H1 (cell line): Measurements from ENCODE around the gene TMEM203. TPM values are rescaled to one million over a fixed set of nuclear protein-coding genes. Genes with fewer than 3 reads are reported as not detected.

Experiments
- CTCF ChIA-PET: fragments of 300-600 bp; sonication (Branson Sonifier 250); formaldehyde crosslinking; loops from one replicate; lab custom pipeline; 2021; ENCODE audit not compliant: partially characterized antibody; lab: Charles Lee
- POLR2A ChIA-PET: fragments of 300-600 bp; sonication (Branson Sonifier 250); formaldehyde crosslinking; loops from one replicate; lab custom pipeline; 2021; ENCODE audit warnings: inconsistent platforms; ENCODE audit not compliant: partially characterized antibody; lab: Charles Lee
- DNase-seq, 2 experiments: peaks; one replicate each; pipeline versions ENCODE4 v3.0.0 to v3.0.0-alpha.2; 2010 to 2022; ENCODE audit warnings: low spot score in 2 of 2, low read depth in 1 of 2, mixed read lengths in 1 of 2
- FAIRE-seq: peaks from 2 replicates; lab custom pipeline; 2011; peaks lifted over from hg19 to GRCh38; lab: Jason Lieb, UNC
- H2AFZ ChIP-seq: 2 replicates; pipeline ENCODE4 v1.8.1; 2012; ENCODE audit warnings: low read length, inconsistent platforms
- H2AK5ac ChIP-seq: 2 replicates; pipeline ENCODE4 v1.6.1; 2013; ENCODE audit warnings: low read depth, low read length
- H2BK120ac ChIP-seq: replicated peaks from 2 replicates; pipeline ENCODE3; 2013; ENCODE audit warnings: low read depth, low read length, inconsistent platforms
- H2BK12ac ChIP-seq: 2 replicates; pipeline ENCODE4 v1.6.1; 2013; ENCODE audit warnings: low read depth, low read length
- H2BK15ac ChIP-seq: 2 replicates; pipeline ENCODE4 v1.6.1; 2013; ENCODE audit warnings: low read length
- H2BK20ac ChIP-seq: 2 replicates; pipeline ENCODE4 v1.6.1; 2013; ENCODE audit warnings: low read length
- H2BK5ac ChIP-seq: 2 replicates; pipeline ENCODE4 v1.6.1; 2013; ENCODE audit warnings: low read depth, low read length
- H3K14ac ChIP-seq: 2 replicates; pipeline ENCODE4 v1.6.1; 2013; ENCODE audit warnings: inconsistent platforms; ENCODE audit not compliant: insufficient read length
- H3K18ac ChIP-seq: 2 replicates; pipeline ENCODE4 v1.6.1; 2013; ENCODE audit warnings: low read length; ENCODE audit errors: extremely low read depth
- H3K23ac ChIP-seq: 2 replicates; pipeline ENCODE4 v1.6.1; 2013; ENCODE audit warnings: inconsistent platforms; ENCODE audit not compliant: insufficient read length
- H3K23me2 ChIP-seq: 2 replicates; pipeline ENCODE4 v1.6.1; 2013; ENCODE audit warnings: low read depth, low read length
- H3K27ac ChIP-seq: 2 replicates; pipeline ENCODE4 v1.6.1; 2011; ENCODE audit warnings: low read depth, low read length, inconsistent platforms
- H3K27me3 ChIP-seq, 4 experiments: replicated peaks in 1 of 4; 1 replicate in 1 of 4; 2 replicates in 3 of 4; pipeline versions ENCODE4 v1.6.1 to v1.8.1; 2011 to 2013; ENCODE audit warnings: low read length in 3 of 4, mild to moderate bottlenecking in 3 of 4, inconsistent platforms in 2 of 4, mixed read lengths in 2 of 4, moderate library complexity in 1 of 4; ENCODE audit not compliant: control insufficient read depth in 3 of 4, insufficient read depth in 3 of 4; ENCODE audit errors: extremely low read depth in 1 of 4
- H3K36me3 ChIP-seq, 4 experiments: 2 replicates each; pipeline versions ENCODE4 v1.6.1 to v1.8.1; 2011 to 2013; ENCODE audit warnings: mild to moderate bottlenecking in 4 of 4, low read length in 3 of 4, moderate library complexity in 2 of 4, control low read depth in 1 of 4, inconsistent platforms in 1 of 4; ENCODE audit not compliant: insufficient read depth in 4 of 4, control insufficient read depth in 2 of 4
- H3K4ac ChIP-seq: replicated peaks from 2 replicates; pipeline ENCODE3; 2013; ENCODE audit warnings: low read length, low read depth, mixed read lengths, inconsistent platforms; ENCODE audit not compliant: insufficient read length
- H3K4me1 ChIP-seq, 4 experiments: replicated peaks in 1 of 4; 1 replicate in 1 of 4; 2 replicates in 3 of 4; pipeline versions ENCODE4 v1.6.1 to v1.8.1; 2011 to 2013; ENCODE audit warnings: low read length in 3 of 4, inconsistent platforms in 2 of 4, mixed read lengths in 1 of 4; ENCODE audit not compliant: insufficient read depth in 4 of 4, control insufficient read depth in 3 of 4
- H3K4me2 ChIP-seq, 2 experiments: 2 replicates each; pipeline versions ENCODE4 v1.6.1 to v1.8.1; 2011 to 2013; ENCODE audit warnings: low read depth in 2 of 2, low read length in 2 of 2, control low read depth in 1 of 2, inconsistent platforms in 1 of 2, mild to moderate bottlenecking in 1 of 2; ENCODE audit not compliant: insufficient read depth in 1 of 2
- H3K4me3 ChIP-seq, 4 experiments: fragments of 200-600, 300-600 bp in 1 of 4; sonication (generic), shearing (Covaris generic), sonication (Bioruptor Twin) in 1 of 4; 2 replicates each; pipeline versions ENCODE4 v1.5.1 to v1.8.1; 2011 to 2016; ENCODE audit warnings: low read length in 4 of 4, low read depth in 3 of 4, control low read depth in 2 of 4, inconsistent platforms in 2 of 4, mild to moderate bottlenecking in 2 of 4, mixed read lengths in 1 of 4, moderate library complexity in 1 of 4; ENCODE audit not compliant: insufficient read depth in 2 of 4; ENCODE audit errors: extremely low read depth in 1 of 4
- H3K56ac ChIP-seq: replicated peaks from 2 replicates; pipeline ENCODE3; 2013; ENCODE audit warnings: low read depth, mild to moderate bottlenecking, mixed read lengths, low read length, inconsistent platforms; ENCODE audit not compliant: insufficient read length
- H3K79me1 ChIP-seq: 2 replicates; pipeline ENCODE4 v1.6.1; 2013; ENCODE audit warnings: low read depth, low read length, control low read depth
- H3K79me2 ChIP-seq, 2 experiments: 2 replicates each; pipeline versions ENCODE4 v1.6.1 to v1.8.1; 2012 to 2013; ENCODE audit warnings: low read length in 2 of 2, mild to moderate bottlenecking in 2 of 2, inconsistent platforms in 1 of 2; ENCODE audit not compliant: insufficient read depth in 2 of 2, control insufficient read depth in 1 of 2
- H3K9ac ChIP-seq, 4 experiments: replicated peaks in 1 of 4; 1 replicate in 1 of 4; 2 replicates in 3 of 4; pipeline versions ENCODE4 v1.6.1 to v1.8.1; 2011 to 2013; ENCODE audit warnings: low read depth in 3 of 4, low read length in 3 of 4, control low read depth in 2 of 4, mild to moderate bottlenecking in 2 of 4, moderate library complexity in 2 of 4, inconsistent platforms in 1 of 4; ENCODE audit errors: extremely low read depth in 1 of 4
- H3K9me3 ChIP-seq, 2 experiments: 2 replicates each; pipeline versions ENCODE4 v1.6.1 to v1.8.1; 2012 to 2013; ENCODE audit warnings: mild to moderate bottlenecking in 2 of 2, moderate library complexity in 2 of 2, control low read depth in 1 of 2, inconsistent platforms in 1 of 2, low read depth in 1 of 2, low read length in 1 of 2, mixed read lengths in 1 of 2; ENCODE audit not compliant: insufficient read depth in 2 of 2
- H4K20me1 ChIP-seq, 2 experiments: replicated peaks in 1 of 2; 2 replicates each; pipeline versions ENCODE3 to v1.8.1; 2011 to 2013; ENCODE audit warnings: inconsistent platforms in 2 of 2, low read length in 2 of 2, mild to moderate bottlenecking in 1 of 2; ENCODE audit not compliant: insufficient read depth in 2 of 2, control insufficient read depth in 1 of 2
- H4K5ac ChIP-seq: 2 replicates; pipeline ENCODE4 v1.6.1; 2013; ENCODE audit warnings: low read length, low read depth, mixed read lengths, inconsistent platforms; ENCODE audit not compliant: insufficient read length
- H4K8ac ChIP-seq: 2 replicates; pipeline ENCODE4 v1.8.0; 2013; ENCODE audit warnings: mild to moderate bottlenecking, moderate library complexity, low read length, inconsistent platforms; ENCODE audit not compliant: insufficient read depth; ENCODE audit errors: extremely low read depth
- H4K91ac ChIP-seq: replicated peaks from 2 replicates; pipeline ENCODE3; 2013; ENCODE audit warnings: low read length, mixed read lengths, inconsistent platforms; ENCODE audit not compliant: insufficient read length
- CHD2 ChIP-seq: IDR thresholded peaks from 2 replicates; pipeline ENCODE4 v1.6.1; 2012; ENCODE audit warnings: low read length, improper control_type of control experiment
- EGR1 ChIP-seq: IDR thresholded peaks from 2 replicates; pipeline ENCODE4 v1.6.1; 2011; ENCODE audit warnings: low read depth, low read length, borderline replicate concordance
- HDAC6 ChIP-seq: IDR thresholded peaks from one replicate; pipeline ENCODE4 v1.7.1; 2012; ENCODE audit warnings: low read depth, mild to moderate bottlenecking, inconsistent platforms, low read length, moderate library complexity
- JUND ChIP-seq: IDR thresholded peaks from 2 replicates; pipeline ENCODE4 v1.6.1; 2011; ENCODE audit warnings: mild to moderate bottlenecking, improper control_type of control experiment, low read length
- TCF12 ChIP-seq: IDR thresholded peaks from 2 replicates; pipeline ENCODE4 v1.6.1; 2011; ENCODE audit warnings: low read depth, mild to moderate bottlenecking, low read length
- WGBS, 2 experiments: shearing (Covaris generic) in 1 of 2; methylation state at CpG; one replicate each; pipeline versions ENCODE4 v1.1.6 to v1.1.7; 2013 to 2015; ENCODE audit warnings: low lambda C conversion rate in 2 of 2, mixed read lengths in 2 of 2, inconsistent platforms in 1 of 2, low coverage in 1 of 2, missing lambda C conversion rate in 1 of 2; ENCODE audit not compliant: insufficient replicate concordance in 2 of 2, insufficient coverage in 1 of 2, insufficient read length in 1 of 2; ENCODE audit errors: extremely low coverage in 1 of 2, missing lambda C conversion rate in 1 of 2; 5-methylcytosine and 5-hydroxymethylcytosine counted together
- polyA plus RNA-seq, 7 experiments: library from polyadenylated mRNA; depleted of rRNA in 3 of 7; stranded (reverse) in 5 of 7; unstranded in 2 of 7; fragments of >200 nt in 5 of 7; fragments of 200-250 nt in 2 of 7; gene quantifications; 1 replicate in 5 of 7; 2 replicates in 1 of 7; 4 replicates in 1 of 7; pipeline versions ENCODE4 v1.2.1 to v1.2.3, GENCODE V29; 2011 to 2013; ENCODE audit warnings: missing spikeins in 2 of 7, mixed read lengths in 2 of 7
- total RNA-seq: library from RNA; stranded (reverse); fragmentation: NEBNext Ultra II Directional; extraction: Animal tissue kit (Norgen Biotek cat#: 25700); gene quantifications from 2 replicates; pipeline ENCODE4 v1.2.1, GENCODE V29; 2021
- TF ChIP-seq, protein P1 (sequence below): IDR thresholded peaks from 2 replicates; pipeline ENCODE4 v1.6.1; 2012; ENCODE audit warnings: inconsistent platforms

The TMEM203 gene
- total and polyA plus RNA-seq, 2 of the 8 experiments (the other 6 are each of a cell fraction or from before 2014, with no cell fraction given) = 44.1 to 57.1 TPM

DNA sequence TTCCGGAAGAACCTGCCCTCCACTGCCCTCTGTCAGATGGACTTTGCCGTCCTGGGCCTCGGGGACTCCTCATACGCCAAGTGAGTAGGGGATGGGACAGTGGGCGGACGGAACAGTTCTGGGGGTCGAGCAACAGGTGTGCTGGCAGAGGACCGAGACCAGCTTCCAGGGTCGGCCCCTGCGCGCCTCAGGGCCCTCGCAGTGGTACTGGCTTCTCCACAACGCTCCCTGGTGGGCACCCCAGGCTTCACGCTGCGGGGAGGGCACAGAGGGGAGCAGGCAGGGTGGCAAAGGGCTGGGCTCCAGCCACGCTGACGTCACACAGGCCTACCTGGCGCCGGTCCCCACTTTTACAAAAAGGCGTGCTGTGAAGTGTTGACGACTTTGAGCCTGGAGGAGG is 7.1 kb upstream of the TMEM203 start:
- Histone ChIP-seq H3K9ac (no peak overlapping the region), H3K27ac (no peak overlapping the region), H4K91ac (no peak overlapping the region), H4K8ac (no peak overlapping the region), H3K27me3 (no peaks in the 10 kb centered on the region), H2AFZ (no peak overlapping the region), H3K4me1 (peaks cover 0 to 5% (median 3%) of the 10 kb centered on the region in 4 experiments; a peak in 5 of 7 replicates), H2BK20ac (no peak overlapping the region), H3K18ac (no peak overlapping the region), H3K36me3 (peaks cover 0 to 22% (median 9%) of the 10 kb centered on the region in 4 experiments; a peak in 7 of 8 replicates), H3K56ac (no peak overlapping the region), H2AK5ac (no peak overlapping the region), H2BK120ac (no peak overlapping the region), H3K79me2 (0 out of 4 replicates have a peak, but pooled peaks cover 0 to 1% of the 10 kb centered on the region in 2 experiments), H3K14ac (no peak overlapping the region), H3K4me3 (no peak overlapping the region), H4K20me1 (peaks cover 0 to 12% of the 10 kb centered on the region in 2 experiments), H3K4me2 (no peak overlapping the region), H2BK12ac (no peak overlapping the region), H3K23ac (no peak overlapping the region), H2BK15ac (no peak overlapping the region), H3K4ac (no peak overlapping the region), H3K9me3 (no peaks in the 10 kb centered on the region), H3K79me1 (no peaks in the 10 kb centered on the region; the same call in 1 of the 2 replicates), H3K23me2 (no peaks in the 10 kb centered on the region), H2BK5ac (no peak overlapping the region), H4K5ac (no peak overlapping the region)
- CTCF ChIA-PET = interaction anchor here (0.9 to 4.0 kb wide), 9 partner anchors 9 to 142 kb away, joined by 3 to 31 read pairs (median 4); partner anchors contain the start of genes ANAPC2, CYSRT1, RNF208 and RNF224
- DNase-seq (no peak), FAIRE-seq (no peak)
- 91% methylated on average over 17 of the region's 21 CpGs; no CpG with 5 or more reads in 1 of the 2 experiments for WGBS, 2 experiments
- TF ChIP-seq HDAC6 (no peak), TCF12 (no peak), EGR1 (no peak), CHD2 (no peak), JUND (no peak)
- TF ChIP-seq, protein P1, sequence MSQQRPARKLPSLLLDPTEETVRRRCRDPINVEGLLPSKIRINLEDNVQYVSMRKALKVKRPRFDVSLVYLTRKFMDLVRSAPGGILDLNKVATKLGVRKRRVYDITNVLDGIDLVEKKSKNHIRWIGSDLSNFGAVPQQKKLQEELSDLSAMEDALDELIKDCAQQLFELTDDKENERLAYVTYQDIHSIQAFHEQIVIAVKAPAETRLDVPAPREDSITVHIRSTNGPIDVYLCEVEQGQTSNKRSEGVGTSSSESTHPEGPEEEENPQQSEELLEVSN = no peak
- POLR2A ChIA-PET = interaction anchor here (0.7 to 69.9 kb wide), 10 partner anchors 7 to 99 kb away, joined by 3 to 1462 read pairs (median 4); partner anchors contain the start of genes ANAPC2, CYSRT1, NELFB and RNF208
